Vagina (tissue), 2 donors: ENCODE results near the gene STIM1. TPM values are rescaled to one million over a fixed set of nuclear protein-coding genes. Genes with fewer than 3 reads are reported as not detected.
A peak's percentile ranks its signal among the peaks of the same experiment; 100 is the strongest.

Experiments
- DNase-seq, 2 donors: peaks; one replicate each; pipeline ENCODE4 v3.0.0-alpha.2; 2017; ENCODE audit errors: extremely low spot score in 2 of 2
- H3K27ac ChIP-seq: fragments of 200-600 bp; sonication (generic); one replicate; pipeline ENCODE4 v1.5.1; 2019
- H3K27me3 ChIP-seq: fragments of 200-600 bp; sonication (generic); one replicate; pipeline ENCODE4 v1.5.1; 2019
- H3K36me3 ChIP-seq, 2 donors: fragments of 200-600 bp; sonication (generic); one replicate each; pipeline ENCODE4 v1.5.1; 2017 to 2019
- H3K4me1 ChIP-seq: fragments of 200-600 bp; sonication (generic); one replicate; pipeline ENCODE4 v1.5.1; 2019
- H3K4me3 ChIP-seq, 2 donors: fragments of 200-600 bp; sonication (generic); 1 replicate in 1 of 2; 2 replicates in 1 of 2; pipeline ENCODE4 v1.5.1; 2016 to 2019
- H3K9me3 ChIP-seq: fragments of 200-600 bp; sonication (generic); one replicate; pipeline ENCODE4 v1.5.1; 2019
- CTCF ChIP-seq, 3 experiments: fragments of 450-650 bp in 2 of 3; fragments of 200-600 bp in 1 of 3; sonication (generic) in 1 of 3; IDR thresholded peaks; one replicate each; pipeline ENCODE4 v1.5.1; 2017 to 2019; ENCODE audit warnings: antibody characterized with exemption in 3 of 3, mild to moderate bottlenecking in 2 of 3, moderate library complexity in 2 of 3
- POLR2A ChIP-seq, 2 donors: fragments of 450-650 bp; IDR thresholded peaks; one replicate each; pipeline ENCODE4 v1.6.1; 2017; ENCODE audit warnings: antibody characterized with exemption in 2 of 2, mild to moderate bottlenecking in 2 of 2, moderate library complexity in 2 of 2
- POLR2AphosphoS5 ChIP-seq, 2 donors: sonication (generic); formaldehyde crosslinking; IDR thresholded peaks; one replicate each; pipeline ENCODE4 v1.9.0; 2017; ENCODE audit warnings: antibody characterized with exemption in 2 of 2, mild to moderate bottlenecking in 2 of 2, low read depth in 1 of 2; ENCODE audit not compliant: insufficient read depth in 1 of 2
- intact Hi-C: fragments of 100-400 bp; cut with DNase I; formaldehyde crosslinking; loops from one replicate; pipeline ENCODE4 v1.15.1; 2023
- total RNA-seq: library from RNA; depleted of rRNA; stranded (reverse); fragments of >200 nt; gene quantifications from one replicate; pipeline ENCODE4 v1.2.3, GENCODE V29; 2016

Gene STIM1
- total RNA-seq, 1 donor from 2014 or later = 68.8 TPM

- intact Hi-C loops = loop anchor here (10.0 kb wide), 1 partner anchor 91 kb away; no protein-coding TSS in a partner anchor
- H3K36me3 ChIP-seq = no peaks in the 10 kb centered on the region
- no peaks in the 10 kb centered on the region for H3K9me3 ChIP-seq
- H3K4me1 ChIP-seq = peaks cover 52% of the 10 kb centered on the region
- H3K27ac ChIP-seq = peak overlapping the region; percentile 99
- no peaks in the 10 kb centered on the region for H3K27me3 ChIP-seq
- peak overlapping the region; percentile 98 to 99 for H3K4me3 ChIP-seq
- DNase-seq = peak in 1 of 2 donors; percentile 93
- TF ChIP-seq POLR2A (IDR thresholded peaks at IDR 0.05) (no peak), POLR2AphosphoS5 (IDR thresholded peaks at IDR 0.05; ENCODE audit: insufficient read depth in 1 of 2, low read depth in 1 of 2) (no peak), CTCF (IDR thresholded peaks at IDR 0.05) (no peak)
Observed at GRCh38 chr11:3853899-3854659, 1.4 kb upstream of the STIM1 start.

- H3K9me3 ChIP-seq = no peaks in the 10 kb centered on the region
- no peaks in the 10 kb centered on the region for H3K27me3 ChIP-seq
- intact Hi-C loops = loop anchor here (10.0 kb wide), 1 partner anchor 90 kb away; no protein-coding TSS in a partner anchor
- H3K4me3 ChIP-seq = peak overlapping the region; percentile 98 to 99
- no peak for TF ChIP-seq POLR2AphosphoS5 (IDR thresholded peaks at IDR 0.05; ENCODE audit: insufficient read depth in 1 of 2, low read depth in 1 of 2)
- TF ChIP-seq POLR2A (IDR thresholded peaks at IDR 0.05) = no peak
- TF ChIP-seq CTCF (IDR thresholded peaks at IDR 0.05) = no peak
- peak overlapping the region; percentile 99 for H3K27ac ChIP-seq
- H3K4me1 ChIP-seq = peaks cover 54% of the 10 kb centered on the region
- DNase-seq = no peak
- no peaks in the 10 kb centered on the region for H3K36me3 ChIP-seq
Observed at GRCh38 chr11:3854660-3854976, 846 bp upstream of the STIM1 start.

GRCh38 chr11:3855808-3856491 is 486 bp downstream of the STIM1 start:
- peaks cover 65% of the 10 kb centered on the region for H3K4me1 ChIP-seq
- H3K36me3 ChIP-seq = no peaks in the 10 kb centered on the region
- peak overlapping the region; percentile 99 for H3K27ac ChIP-seq
- no peak for TF ChIP-seq CTCF (IDR thresholded peaks at IDR 0.05)
- TF ChIP-seq POLR2AphosphoS5 (IDR thresholded peaks at IDR 0.05; ENCODE audit: insufficient read depth in 1 of 2, low read depth in 1 of 2) = no peak
- TF ChIP-seq POLR2A (IDR thresholded peaks at IDR 0.05) = no peak
- H3K4me3 ChIP-seq = peak overlapping the region; percentile 98 to 99
- DNase-seq = no peak
- H3K9me3 ChIP-seq = no peaks in the 10 kb centered on the region
- intact Hi-C loops = loop anchor here (10.0 kb wide), 1 partner anchor 89 kb away; no protein-coding TSS in a partner anchor
- no peaks in the 10 kb centered on the region for H3K27me3 ChIP-seq

GRCh38 chr11:3856856-3857553 is 1.5 kb downstream of the STIM1 start:
- Histone ChIP-seq H3K4me3 (peak overlapping the region; percentile 98 to 99), H3K27ac (peak overlapping the region; percentile 99), H3K27me3 (no peaks in the 10 kb centered on the region), H3K4me1 (peaks cover 74% of the 10 kb centered on the region), H3K36me3 (no peaks in the 10 kb centered on the region), H3K9me3 (no peaks in the 10 kb centered on the region)
- DNase-seq = no peak
- TF ChIP-seq POLR2A (IDR thresholded peaks at IDR 0.05) = no peak
- no peak for TF ChIP-seq POLR2AphosphoS5 (IDR thresholded peaks at IDR 0.05; ENCODE audit: insufficient read depth in 1 of 2, low read depth in 1 of 2)
- no peak for TF ChIP-seq CTCF (IDR thresholded peaks at IDR 0.05)
- intact Hi-C loops = loop anchor here (10.0 kb wide), 1 partner anchor 88 kb away; no protein-coding TSS in a partner anchor
